ENCODE data around the gene ECI1.

Gene ECI1

DNA sequence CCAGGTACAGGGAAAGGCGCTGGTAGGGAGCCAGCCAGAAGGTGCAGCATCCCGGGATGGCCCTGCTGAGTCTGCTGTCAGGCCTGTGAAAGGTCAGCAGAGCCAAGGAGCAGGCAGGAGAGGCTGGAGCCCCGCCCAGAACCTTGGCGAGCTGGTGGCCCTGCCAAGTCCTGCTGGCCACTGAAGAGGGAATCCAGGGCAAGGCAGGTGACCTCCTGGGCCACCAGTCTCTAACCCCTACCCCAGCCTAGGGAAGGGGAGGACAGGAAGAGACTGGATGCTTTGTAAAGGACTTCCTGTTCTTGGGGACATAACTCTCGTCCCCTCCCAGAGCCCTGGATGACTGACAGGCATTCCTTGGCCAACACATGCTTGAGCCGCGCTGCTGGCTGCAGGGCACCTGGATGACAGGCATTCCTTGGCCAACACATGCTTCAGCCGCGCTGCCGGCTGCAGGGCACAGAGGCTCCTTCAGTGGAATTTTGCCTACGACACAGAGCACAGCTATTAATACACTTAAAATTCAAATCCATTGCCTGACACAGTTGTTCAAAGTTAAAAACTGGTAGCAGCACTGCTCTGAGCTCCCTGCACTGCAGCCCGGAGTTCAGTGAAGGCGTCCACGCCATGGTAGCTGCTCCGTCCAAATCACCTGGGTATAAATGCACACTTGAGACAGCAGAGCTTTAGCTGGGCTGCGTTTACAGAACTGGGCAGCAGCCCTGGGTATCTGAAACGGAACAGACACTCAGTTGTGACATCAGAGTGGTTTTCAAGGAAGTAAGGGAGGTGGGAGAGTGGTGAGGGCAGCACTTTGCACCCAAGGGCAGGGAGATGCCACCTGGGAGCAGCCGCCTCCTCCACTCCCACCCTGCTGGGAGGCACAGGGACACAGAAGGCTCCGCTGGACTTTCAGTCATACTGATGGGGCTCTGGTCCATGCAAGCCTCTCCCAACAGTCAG, 38.7 kb downstream of the ECI1 start:
- no peak overlapping the region for H4K8ac ChIP-seq (ENCODE audit: low read depth, low read length)

DNA sequence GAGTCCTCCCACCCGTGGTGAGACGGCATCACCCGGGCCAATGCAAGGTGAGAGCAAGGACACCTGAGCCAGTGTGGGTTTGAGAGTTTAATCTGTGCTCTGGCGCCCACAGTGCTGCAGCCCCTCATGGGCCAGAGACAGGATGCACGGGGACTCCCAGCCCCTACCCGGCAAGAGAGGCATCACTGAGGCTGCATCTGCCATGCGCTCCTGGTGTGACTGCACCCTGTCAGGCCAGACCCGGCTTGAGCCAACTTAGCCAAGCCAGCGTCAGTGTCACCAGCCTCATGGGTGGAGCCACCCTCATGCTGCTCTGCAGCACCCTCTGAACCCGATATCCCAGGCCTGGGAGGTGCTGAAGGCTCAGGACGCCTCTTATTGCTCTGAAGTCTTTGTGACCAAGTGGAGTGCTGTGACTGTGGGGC, 39.5 kb downstream of the ECI1 start:
- Histone ChIP-seq H4K91ac (ENCODE audit: low read depth, low read length, poor library complexity) (no peak overlapping the region), H2BK15ac (ENCODE audit: low read length) (no peak overlapping the region), H2AFZ (ENCODE audit: low read length) (no peak overlapping the region), H2BK5ac (ENCODE audit: low read length) (peak overlapping the region; percentile 44), H2AK5ac (ENCODE audit: low read depth, low read length) (no peak overlapping the region), H3K4me2 (ENCODE audit: insufficient read depth, low read length, poor library complexity, severe bottlenecking) (no peak overlapping the region), H3K23ac (ENCODE audit: low read depth, low read length, poor library complexity) (peak overlapping the region; percentile 75), H3K9me3 (replicated peaks in 1 of 2; ENCODE audit: control insufficient read depth in 2 of 2, insufficient read depth in 1 of 2, low read depth in 1 of 2, low read length in 2 of 2) (no peaks in the 10 kb centered on the region), H3K27ac (replicated peaks; ENCODE audit: low read length) (no peak overlapping the region), H3K4me3 (ENCODE audit: low read length in 2 of 2) (peak overlapping the region in 1 of 2 donors; percentile 97), H3K4me1 (ENCODE audit: control insufficient read depth in 2 of 2, insufficient read depth in 1 of 2, low read depth in 1 of 2, low read length in 2 of 2) (peaks cover 9 to 11% of the 10 kb centered on the region in 2 donors), H4K8ac (ENCODE audit: low read depth, low read length) (no peak overlapping the region), H3K14ac (ENCODE audit: low read length) (no peak overlapping the region), H3K18ac (ENCODE audit: low read length) (no peak overlapping the region), H2BK12ac (ENCODE audit: low read length) (no peak overlapping the region), H3K4ac (ENCODE audit: low read length) (no peak overlapping the region), H3K79me1 (ENCODE audit: low read depth, low read length) (peaks cover 19% of the 10 kb centered on the region), H3K27me3 (ENCODE audit: control insufficient read depth in 3 of 3, insufficient read depth in 3 of 3, low read depth in 1 of 3, low read length in 3 of 3) (no peaks in the 10 kb centered on the region), H3K36me3 (replicated peaks in 1 of 2; ENCODE audit: control insufficient read depth in 2 of 2, insufficient read depth in 2 of 2, low read length in 2 of 2) (peaks cover 38 to 57% of the 10 kb centered on the region in 2 donors), H3K9ac (ENCODE audit: low read depth, low read length, poor library complexity) (peak overlapping the region; percentile 63), H2BK120ac (ENCODE audit: low read depth, low read length) (no peak overlapping the region)
- DNase-seq (ENCODE audit: low spot score), result no peak
- no CpG with 5 or more reads among the region's 11 CpGs for WGBS, 2 donors (ENCODE audit: extremely low coverage in 2 of 2, insufficient read length in 2 of 2, insufficient replicate concordance in 1 of 2)

More for the DNA sequence above, 38.7 kb downstream of the ECI1 start:
- H2BK120ac ChIP-seq (ENCODE audit: low read depth, low read length), result no peak overlapping the region
- DNase-seq (ENCODE audit: low spot score), result no peak
- H2BK12ac ChIP-seq (ENCODE audit: low read length), result no peak overlapping the region
- H3K36me3 ChIP-seq (replicated peaks in 1 of 2; ENCODE audit: control insufficient read depth in 2 of 2, insufficient read depth in 2 of 2, low read length in 2 of 2), result peaks cover 34 to 50% of the 10 kb centered on the region in 2 donors
- H3K4ac ChIP-seq (ENCODE audit: low read length), result no peak overlapping the region
- H3K4me2 ChIP-seq (ENCODE audit: insufficient read depth, low read length, poor library complexity, severe bottlenecking), result peak overlapping the region; percentile 96
- H3K9me3 ChIP-seq (replicated peaks in 1 of 2; ENCODE audit: control insufficient read depth in 2 of 2, insufficient read depth in 1 of 2, low read depth in 1 of 2, low read length in 2 of 2), result no peaks in the 10 kb centered on the region
- no peak overlapping the region for H3K18ac ChIP-seq (ENCODE audit: low read length)
- H2AFZ ChIP-seq (ENCODE audit: low read length), result no peak overlapping the region
- no peak overlapping the region for H3K27ac ChIP-seq (replicated peaks; ENCODE audit: low read length)
- peaks cover 9 to 11% of the 10 kb centered on the region in 2 donors for H3K4me1 ChIP-seq (ENCODE audit: control insufficient read depth in 2 of 2, insufficient read depth in 1 of 2, low read depth in 1 of 2, low read length in 2 of 2)
- H3K9ac ChIP-seq (ENCODE audit: low read depth, low read length, poor library complexity), result no peak overlapping the region
- peak overlapping the region; percentile 44 for H2BK5ac ChIP-seq (ENCODE audit: low read length)
- H3K14ac ChIP-seq (ENCODE audit: low read length), result no peak overlapping the region
- H2BK15ac ChIP-seq (ENCODE audit: low read length), result no peak overlapping the region
- H2AK5ac ChIP-seq (ENCODE audit: low read depth, low read length), result no peak overlapping the region
- WGBS, 2 donors (ENCODE audit: extremely low coverage in 2 of 2, insufficient read length in 2 of 2, insufficient replicate concordance in 1 of 2), result no CpG with 5 or more reads among the region's 19 CpGs
- H3K4me3 ChIP-seq (ENCODE audit: low read length in 2 of 2), result peak overlapping the region in 1 of 2 donors; percentile 97
- peak overlapping the region; percentile 75 for H3K23ac ChIP-seq (ENCODE audit: low read depth, low read length, poor library complexity)
- no peak overlapping the region for H4K91ac ChIP-seq (ENCODE audit: low read depth, low read length, poor library complexity)
- no peaks in the 10 kb centered on the region for H3K27me3 ChIP-seq (ENCODE audit: control insufficient read depth in 3 of 3, insufficient read depth in 3 of 3, low read depth in 1 of 3, low read length in 3 of 3)
- H3K79me1 ChIP-seq (ENCODE audit: low read depth, low read length), result peaks cover 18% of the 10 kb centered on the region

DNA sequence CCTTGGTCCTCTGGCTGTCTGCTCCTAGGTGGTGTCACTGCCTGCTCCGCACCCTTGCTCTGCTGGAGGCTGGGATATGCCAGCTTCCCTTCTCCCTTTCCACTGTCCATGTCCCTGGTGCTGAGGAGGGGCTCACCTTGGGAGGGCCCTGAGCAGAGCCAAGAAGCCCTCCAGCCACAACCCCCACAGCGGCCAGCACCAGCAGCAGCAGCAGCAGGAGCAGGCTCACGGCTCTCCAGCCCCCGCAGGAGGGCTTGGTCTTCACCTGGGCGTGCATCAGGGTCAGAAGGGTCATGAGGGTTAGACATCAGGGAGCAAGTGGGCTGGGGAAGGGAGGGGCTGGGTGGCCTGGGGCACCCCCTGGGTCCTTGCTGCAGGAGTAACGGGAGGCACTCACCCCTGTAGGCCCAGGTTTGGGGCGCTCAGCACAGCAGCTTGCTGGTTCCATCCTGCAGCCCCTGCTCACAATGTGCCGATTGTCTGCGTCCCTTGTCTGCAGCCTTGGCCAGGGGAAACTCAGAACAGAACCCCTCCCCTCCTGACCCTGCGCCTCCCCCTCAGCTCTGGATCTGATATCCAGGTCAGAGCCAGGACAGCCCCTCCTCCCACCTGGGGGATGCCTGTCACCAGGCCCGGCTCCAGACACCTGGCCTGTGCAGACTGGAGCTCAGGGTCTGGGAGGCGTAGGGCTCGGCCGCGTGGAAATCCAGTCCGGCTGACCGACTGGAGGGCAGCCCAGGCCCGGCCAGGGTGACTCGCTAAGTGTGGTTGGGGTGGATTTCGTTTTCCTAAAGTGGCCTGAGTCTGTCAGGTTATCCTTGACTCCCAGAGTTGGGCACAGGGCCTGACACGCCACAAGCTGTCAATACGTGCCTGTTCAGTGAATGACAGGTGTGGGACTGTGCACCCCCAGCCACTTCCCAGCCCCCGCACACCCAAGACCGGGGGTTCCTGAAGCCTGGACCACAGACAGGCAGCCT, 40.7 kb downstream of the ECI1 start, which contains the start of gene BRICD5:
TSS of gene BRICD5 (minus strand) at position 478 of the 980 bp plus-strand sequence. CDS start at position 448, 30 bp downstream.
- WGBS, 2 donors (ENCODE audit: extremely low coverage in 2 of 2, insufficient read length in 2 of 2, insufficient replicate concordance in 1 of 2), result no CpG with 5 or more reads among the region's 24 CpGs

More for the DNA sequence above, 40.7 kb downstream of the ECI1 start, which contains the start of gene BRICD5:
- Histone ChIP-seq H3K27ac (replicated peaks; ENCODE audit: low read length) (peak within 1 kb of the TSS; percentile 13), H2BK120ac (ENCODE audit: low read depth, low read length) (no peak within 1 kb of the TSS), H3K4me2 (ENCODE audit: insufficient read depth, low read length, poor library complexity, severe bottlenecking) (peak within 1 kb of the TSS; percentile 11), H2BK5ac (ENCODE audit: low read length) (peak within 1 kb of the TSS; percentile 71), H3K36me3 (replicated peaks in 1 of 2; ENCODE audit: control insufficient read depth in 2 of 2, insufficient read depth in 2 of 2, low read length in 2 of 2) (peaks cover 45 to 66% of the 10 kb centered on the region in 2 donors), H3K27me3 (ENCODE audit: control insufficient read depth in 3 of 3, insufficient read depth in 3 of 3, low read depth in 1 of 3, low read length in 3 of 3) (no peaks in the 10 kb centered on the region), H2AK5ac (ENCODE audit: low read depth, low read length) (peak within 1 kb of the TSS; percentile 32), H2BK12ac (ENCODE audit: low read length) (no peak within 1 kb of the TSS), H3K23ac (ENCODE audit: low read depth, low read length, poor library complexity) (peak within 1 kb of the TSS; percentile 73), H4K91ac (ENCODE audit: low read depth, low read length, poor library complexity) (no peak within 1 kb of the TSS), H3K18ac (ENCODE audit: low read length) (no peak within 1 kb of the TSS), H3K4me3 (ENCODE audit: low read length in 2 of 2) (no peak within 1 kb of the TSS), H3K14ac (ENCODE audit: low read length) (no peak within 1 kb of the TSS), H3K79me1 (ENCODE audit: low read depth, low read length) (peaks cover 32% of the 10 kb centered on the region), H3K4ac (ENCODE audit: low read length) (no peak within 1 kb of the TSS), H3K9me3 (replicated peaks in 1 of 2; ENCODE audit: control insufficient read depth in 2 of 2, insufficient read depth in 1 of 2, low read depth in 1 of 2, low read length in 2 of 2) (no peaks in the 10 kb centered on the region), H4K8ac (ENCODE audit: low read depth, low read length) (no peak within 1 kb of the TSS), H3K9ac (ENCODE audit: low read depth, low read length, poor library complexity) (peak within 1 kb of the TSS; percentile 17), H2AFZ (ENCODE audit: low read length) (no peak within 1 kb of the TSS), H2BK15ac (ENCODE audit: low read length) (no peak within 1 kb of the TSS), H3K4me1 (ENCODE audit: control insufficient read depth in 2 of 2, insufficient read depth in 1 of 2, low read depth in 1 of 2, low read length in 2 of 2) (peaks cover 16 to 17% of the 10 kb centered on the region in 2 donors)
- DNase-seq (ENCODE audit: low spot score), result no peak

Data from neuronal stem cell (in vitro differentiated cells).